GM18858 (cell line): ENCODE data around the gene LIN7C.
"Not testable (repeated sequence)": the region's sequence is repeated elsewhere in the genome, so short reads cannot be mapped to it uniquely, and the experiment has no call there.

Experiments used
- ATAC-seq: cut with Tn5 transposase; IDR thresholded peaks from one replicate; pipeline ENCODE4 v1.9.1; 2021; ENCODE audit not compliant: unreplicated experiment

Gene LIN7C

GRCh38 chr11:27506200-27507182, at the start of gene LIN7C:
TSS of gene LIN7C (minus strand) at chr11:27506769. CDS start at chr11:27506752, 17 bp downstream.
- peak; percentile 89 for ATAC-seq

GRCh38 chr11:27555264-27555663, 48.7 kb upstream of the LIN7C start:
- no peak for ATAC-seq

- no peak for ATAC-seq
Observed at GRCh38 chr11:27553186-27553585, 46.6 kb upstream of the LIN7C start.

GRCh38 chr11:27552341-27552740, 45.8 kb upstream of the LIN7C start:
- no peak for ATAC-seq

- no peak for ATAC-seq
Observed at GRCh38 chr11:27551127-27551526, 44.6 kb upstream of the LIN7C start.

- no peak for ATAC-seq
Observed at GRCh38 chr11:27545946-27546345, 39.4 kb upstream of the LIN7C start.

GRCh38 chr11:27545035-27545434, 38.5 kb upstream of the LIN7C start:
- ATAC-seq, result no peak

GRCh38 chr11:27541790-27542189, 35.2 kb upstream of the LIN7C start:
- no peak for ATAC-seq

GRCh38 chr11:27540051-27540450, 33.5 kb upstream of the LIN7C start:
- ATAC-seq, result no peak

- ATAC-seq, result no peak
Observed at GRCh38 chr11:27535103-27535502, 28.5 kb upstream of the LIN7C start.

- no peak for ATAC-seq
Observed at GRCh38 chr11:27532652-27533325, 26.2 kb upstream of the LIN7C start.

- ATAC-seq, result no peak
Observed at GRCh38 chr11:27528712-27529111, 22.1 kb upstream of the LIN7C start.

GRCh38 chr11:27526535-27526934, 20.0 kb upstream of the LIN7C start:
- ATAC-seq, result no peak

- no peak for ATAC-seq
Observed at GRCh38 chr11:27525824-27526516, 19.4 kb upstream of the LIN7C start.

GRCh38 chr11:27524155-27524554, 17.6 kb upstream of the LIN7C start:
- no peak for ATAC-seq

- ATAC-seq, result no peak
Observed at GRCh38 chr11:27520226-27520625, 13.7 kb upstream of the LIN7C start.

- no peak for ATAC-seq
Observed at GRCh38 chr11:27518518-27518917, 11.9 kb upstream of the LIN7C start.

GRCh38 chr11:27517490-27517889, 10.9 kb upstream of the LIN7C start:
- ATAC-seq, result not testable (repeated sequence)

- ATAC-seq, result no peak
Observed at GRCh38 chr11:27514558-27514957, 8.0 kb upstream of the LIN7C start.

GRCh38 chr11:27514076-27514475, 7.5 kb upstream of the LIN7C start:
- ATAC-seq, result no peak

- ATAC-seq, result no peak
Observed at GRCh38 chr11:27513389-27513788, 6.8 kb upstream of the LIN7C start.
